Measurements from ENCODE around the gene BCKDHA.
A peak's percentile ranks its signal among the peaks of the same experiment; 100 is the strongest.

The BCKDHA gene

DNA sequence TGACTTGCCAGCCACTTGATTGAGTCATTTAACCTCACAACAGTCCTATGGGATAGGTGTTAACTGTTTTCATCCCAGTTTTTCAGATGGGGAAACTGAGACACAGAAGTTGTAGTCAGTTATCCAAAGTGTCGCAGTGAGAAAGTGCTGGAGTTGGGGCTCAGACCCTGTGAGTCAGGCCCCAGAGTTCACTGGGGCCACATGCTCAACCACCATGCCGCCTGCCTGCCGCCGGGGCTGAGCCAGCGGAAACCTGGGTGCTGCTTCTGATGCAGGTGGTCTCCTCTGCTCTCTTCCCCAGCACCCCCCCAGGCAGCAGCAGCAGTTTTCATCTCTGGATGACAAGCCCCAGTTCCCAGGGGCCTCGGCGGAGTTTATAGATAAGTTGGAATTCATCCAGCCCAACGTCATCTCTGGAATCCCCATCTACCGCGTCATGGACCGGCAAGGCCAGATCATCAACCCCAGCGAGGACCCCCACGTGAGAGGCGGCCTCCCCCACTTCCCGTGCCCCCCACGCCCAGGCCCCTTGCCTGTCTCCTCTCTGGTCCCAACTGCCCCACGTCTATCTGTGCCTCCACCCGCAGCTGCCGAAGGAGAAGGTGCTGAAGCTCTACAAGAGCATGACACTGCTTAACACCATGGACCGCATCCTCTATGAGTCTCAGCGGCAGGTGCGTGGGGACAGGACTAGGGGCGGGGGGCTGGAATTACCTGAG is 12.9 kb downstream of the BCKDHA start:
- FAIRE-seq (peak; percentile 5), DNase-seq (ENCODE audit: insufficient read length) (no peak)
- TF ChIP-seq POLR2A (IDR thresholded peaks at IDR 0.05; ENCODE audit: low read depth, low read length), result no peak
- no peak for TF ChIP-seq TAF1 (IDR thresholded peaks at IDR 0.05; ENCODE audit: borderline replicate concordance, low read depth, low read length)
- TF ChIP-seq POLR2AphosphoS5 (IDR thresholded peaks at IDR 0.05; ENCODE audit: low read depth, low read length), result no peak

DNA sequence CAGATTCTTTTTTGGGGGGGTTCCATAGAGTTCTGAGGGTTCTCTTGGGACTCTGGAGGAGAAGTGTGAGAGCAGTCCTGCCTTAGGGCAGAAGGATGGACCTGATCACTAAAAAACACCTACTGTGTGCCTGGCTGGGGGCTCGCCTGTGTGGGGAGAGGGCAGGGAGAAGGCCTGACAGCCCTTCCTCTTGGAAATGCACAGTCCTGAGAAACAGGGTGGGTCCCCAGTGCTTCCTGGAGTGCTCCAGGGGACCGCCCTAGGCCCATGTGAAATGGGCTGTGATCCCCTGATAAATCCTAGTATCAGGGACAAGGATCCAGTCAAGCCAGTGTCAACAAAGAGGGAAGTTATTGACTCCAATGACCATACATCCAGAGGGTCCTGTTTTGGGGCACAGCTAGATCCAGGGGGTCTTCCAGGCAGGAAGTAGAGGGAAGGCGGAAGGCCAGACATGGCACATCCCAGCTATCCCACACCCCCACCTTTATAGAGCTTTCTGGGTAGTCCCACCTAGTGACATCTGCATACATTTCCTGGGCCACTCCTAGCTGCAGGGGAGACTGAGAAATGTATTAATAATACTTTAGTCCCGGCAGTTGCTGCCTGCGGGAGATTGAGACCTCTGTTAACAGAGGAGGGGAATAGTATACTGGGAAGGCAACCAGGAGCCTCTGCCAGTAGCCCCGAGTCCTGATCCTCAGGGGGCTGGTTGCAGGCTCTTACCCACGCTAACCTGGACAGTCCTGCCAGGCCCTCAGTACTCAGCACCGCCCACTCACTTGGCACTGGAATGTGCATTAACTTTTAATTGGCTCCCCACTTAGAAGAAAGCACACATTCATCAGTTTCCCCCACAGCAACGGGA is 13.7 kb downstream of the BCKDHA start:
- DNase-seq (ENCODE audit: insufficient read length) (no peak), FAIRE-seq (no peak)
- TF ChIP-seq POLR2A (IDR thresholded peaks at IDR 0.05; ENCODE audit: low read depth, low read length) (no peak), POLR2AphosphoS5 (IDR thresholded peaks at IDR 0.05; ENCODE audit: low read depth, low read length) (no peak), TAF1 (IDR thresholded peaks at IDR 0.05; ENCODE audit: borderline replicate concordance, low read depth, low read length) (no peak)

DNA sequence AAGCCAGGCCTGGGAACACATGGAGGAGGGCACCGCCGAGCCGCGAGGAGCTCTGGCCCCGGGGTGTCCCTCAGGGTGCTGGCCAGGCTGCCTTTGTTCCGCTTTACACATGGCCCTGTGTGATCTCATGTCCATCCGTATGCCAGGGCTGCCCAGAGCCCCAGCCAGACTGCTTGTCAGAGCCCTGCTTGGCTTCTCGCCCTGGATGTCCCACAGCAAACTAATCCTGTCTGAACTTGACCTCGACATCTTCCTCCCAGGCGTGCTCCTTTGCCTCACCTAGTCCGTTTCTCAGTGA is 14.3 kb downstream of the BCKDHA start:
- FAIRE-seq (no peak), DNase-seq (ENCODE audit: insufficient read length) (no peak)
- TF ChIP-seq POLR2AphosphoS5 (IDR thresholded peaks at IDR 0.05; ENCODE audit: low read depth, low read length) (no peak), POLR2A (IDR thresholded peaks at IDR 0.05; ENCODE audit: low read depth, low read length) (no peak), TAF1 (IDR thresholded peaks at IDR 0.05; ENCODE audit: borderline replicate concordance, low read depth, low read length) (no peak)

DNA sequence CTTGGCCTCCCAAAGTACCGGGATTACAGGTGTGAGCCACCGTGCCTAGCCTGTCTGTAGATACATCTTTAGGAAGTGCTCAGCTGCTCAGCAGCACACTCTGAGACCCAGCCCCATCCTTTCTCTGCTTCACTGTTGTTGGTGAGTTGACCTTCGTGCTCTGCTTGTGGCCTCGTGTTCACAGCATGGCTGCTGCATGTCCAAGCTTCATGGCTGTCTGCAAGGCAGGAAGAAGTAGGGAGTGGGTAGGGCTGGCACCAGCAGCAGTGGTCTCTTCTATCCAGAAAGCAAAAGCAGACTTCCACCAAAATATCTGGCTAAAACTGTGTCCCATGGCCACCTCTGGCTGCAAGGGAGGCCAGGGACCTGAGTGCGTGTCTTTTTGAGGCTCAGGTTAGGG is 15.3 kb downstream of the BCKDHA start:
- TF ChIP-seq TAF1 (IDR thresholded peaks at IDR 0.05; ENCODE audit: borderline replicate concordance, low read depth, low read length) (no peak), POLR2AphosphoS5 (IDR thresholded peaks at IDR 0.05; ENCODE audit: low read depth, low read length) (no peak), POLR2A (IDR thresholded peaks at IDR 0.05; ENCODE audit: low read depth, low read length) (no peak)
- DNase-seq (ENCODE audit: insufficient read length), result no peak
- FAIRE-seq, result no peak

DNA sequence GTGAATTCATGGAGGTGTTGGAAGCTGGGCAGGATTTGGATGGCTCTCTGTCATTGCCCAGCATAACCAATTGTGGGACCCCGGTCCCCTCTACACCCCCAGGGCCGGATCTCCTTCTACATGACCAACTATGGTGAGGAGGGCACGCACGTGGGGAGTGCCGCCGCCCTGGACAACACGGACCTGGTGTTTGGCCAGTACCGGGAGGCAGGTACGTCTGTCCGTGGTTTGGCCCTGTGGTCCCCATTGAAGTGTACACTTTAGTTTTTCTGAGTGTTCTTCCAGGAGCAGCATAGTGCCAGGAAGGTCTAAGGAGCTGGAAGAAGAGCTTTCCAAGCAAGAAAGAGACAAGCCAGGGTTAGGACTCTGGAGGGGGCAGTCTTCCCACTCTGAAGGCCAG is 16.3 kb downstream of the BCKDHA start:
- FAIRE-seq (no peak), DNase-seq (ENCODE audit: insufficient read length) (no peak)
- TF ChIP-seq TAF1 (IDR thresholded peaks at IDR 0.05; ENCODE audit: borderline replicate concordance, low read depth, low read length) (no peak), POLR2AphosphoS5 (IDR thresholded peaks at IDR 0.05; ENCODE audit: low read depth, low read length) (no peak), POLR2A (IDR thresholded peaks at IDR 0.05; ENCODE audit: low read depth, low read length) (no peak)

DNA sequence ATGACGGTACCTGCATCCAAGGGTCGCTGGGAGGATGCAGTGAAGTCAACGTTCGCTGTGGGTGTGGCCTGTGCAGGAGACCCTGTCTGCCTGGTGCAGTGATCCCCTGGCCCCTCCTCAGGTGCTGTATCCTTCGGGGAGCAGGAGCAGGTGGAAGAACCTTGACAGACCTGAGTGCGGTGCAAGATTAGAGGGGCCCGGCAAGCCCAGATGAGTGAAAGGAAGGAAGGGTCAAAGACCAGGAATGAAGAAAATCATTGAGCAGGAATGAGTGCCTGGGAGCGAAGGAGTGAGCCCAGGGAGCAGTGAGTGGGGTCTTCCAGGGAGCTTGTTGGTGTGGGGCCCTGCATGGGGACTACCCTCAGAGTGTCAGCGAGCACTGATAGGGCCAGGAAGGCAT is 16.8 kb downstream of the BCKDHA start:
- DNase-seq (ENCODE audit: insufficient read length) (no peak), FAIRE-seq (no peak)
- TF ChIP-seq POLR2AphosphoS5 (IDR thresholded peaks at IDR 0.05; ENCODE audit: low read depth, low read length), result no peak
- no peak for TF ChIP-seq POLR2A (IDR thresholded peaks at IDR 0.05; ENCODE audit: low read depth, low read length)
- TF ChIP-seq TAF1 (IDR thresholded peaks at IDR 0.05; ENCODE audit: borderline replicate concordance, low read depth, low read length), result no peak

DNA sequence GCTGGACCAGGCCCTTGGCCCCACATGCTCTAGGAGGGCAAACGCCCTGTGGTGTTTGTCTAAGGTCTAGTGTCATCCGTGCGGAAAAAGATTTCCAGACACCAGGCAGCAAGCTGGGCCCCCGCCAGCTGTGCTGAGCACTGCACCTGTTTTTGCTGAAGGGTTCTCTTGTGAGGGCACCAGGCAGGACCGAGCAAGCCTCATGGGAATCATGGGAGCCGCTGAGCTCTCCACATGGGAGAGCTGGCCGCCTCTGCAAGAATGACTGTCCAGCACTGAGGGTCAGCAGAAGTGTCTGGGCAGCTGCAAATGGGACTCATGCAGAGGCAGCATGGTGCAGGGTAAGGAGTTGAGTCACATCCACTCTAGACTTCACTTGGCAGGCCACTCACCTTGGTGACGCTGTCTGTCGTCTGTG is 17.5 kb downstream of the BCKDHA start:
- FAIRE-seq (no peak), DNase-seq (ENCODE audit: insufficient read length) (no peak)
- TF ChIP-seq POLR2AphosphoS5 (IDR thresholded peaks at IDR 0.05; ENCODE audit: low read depth, low read length), result no peak
- no peak for TF ChIP-seq TAF1 (IDR thresholded peaks at IDR 0.05; ENCODE audit: borderline replicate concordance, low read depth, low read length)
- TF ChIP-seq POLR2A (IDR thresholded peaks at IDR 0.05; ENCODE audit: low read depth, low read length), result no peak

DNA sequence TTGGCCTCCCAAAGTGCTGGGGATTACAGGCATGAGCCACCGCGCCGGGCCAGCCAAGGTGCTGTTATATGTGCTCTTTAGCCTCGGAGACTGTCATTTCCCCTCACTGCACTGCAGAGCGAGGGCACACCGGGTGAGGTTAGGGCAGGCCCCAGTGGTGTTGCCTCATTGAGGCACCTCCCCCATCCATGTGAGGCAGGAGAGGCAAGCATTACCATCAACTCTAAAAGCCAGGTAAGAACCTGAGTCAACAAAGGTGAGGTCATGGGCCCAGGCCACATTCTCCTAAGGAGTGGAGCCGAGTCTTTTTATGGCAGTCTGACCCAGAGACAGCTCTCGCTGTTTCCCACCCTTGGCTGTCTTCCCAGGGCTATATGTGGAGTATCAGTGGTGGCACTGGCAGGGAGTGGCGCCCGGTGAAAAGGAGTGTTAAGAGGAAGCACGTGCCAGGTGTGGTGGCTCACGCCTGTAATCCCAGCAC is 18.6 kb downstream of the BCKDHA start:
- no peak for TF ChIP-seq TAF1 (IDR thresholded peaks at IDR 0.05; ENCODE audit: borderline replicate concordance, low read depth, low read length)
- TF ChIP-seq POLR2A (IDR thresholded peaks at IDR 0.05; ENCODE audit: low read depth, low read length), result no peak
- no peak for TF ChIP-seq POLR2AphosphoS5 (IDR thresholded peaks at IDR 0.05; ENCODE audit: low read depth, low read length)
- no peak for DNase-seq (ENCODE audit: insufficient read length)
- no peak for FAIRE-seq

DNA sequence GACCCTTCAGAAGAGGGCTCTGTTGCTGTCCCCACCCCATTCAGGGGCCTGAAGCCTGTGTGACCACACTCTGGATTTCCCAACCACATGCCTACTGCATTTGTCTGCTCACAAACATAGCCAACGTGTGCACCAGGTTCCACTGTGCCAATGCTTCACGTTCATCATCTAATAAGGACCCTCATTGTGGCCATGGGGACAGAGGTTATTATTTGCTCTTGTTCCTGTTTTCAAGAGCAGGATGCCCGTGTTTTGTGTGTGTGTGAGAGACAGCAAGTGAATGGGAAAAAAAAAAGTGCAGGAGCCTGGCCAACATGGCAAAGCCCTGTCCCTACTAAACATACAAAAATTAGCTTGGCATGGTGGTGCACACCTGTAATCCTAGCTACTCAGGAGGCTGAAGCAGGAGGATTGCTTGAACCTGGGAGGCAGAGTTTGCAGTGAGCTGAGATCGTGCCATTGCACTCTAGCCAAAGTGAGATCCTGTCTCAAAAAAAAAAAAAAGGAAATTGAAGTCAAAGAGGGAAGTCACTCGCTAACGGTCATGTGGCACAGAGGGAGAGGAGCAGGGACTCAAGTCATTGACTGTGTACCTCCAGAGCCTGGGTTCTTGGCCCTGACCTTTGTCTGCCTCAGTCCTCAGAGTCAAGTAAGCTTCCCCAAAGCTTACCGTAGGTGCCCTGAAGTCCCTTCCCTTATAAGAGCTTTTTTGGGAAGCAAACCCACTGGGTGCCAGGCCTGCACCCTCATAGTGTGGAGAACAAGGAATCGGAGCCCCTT is 22.7 kb downstream of the BCKDHA start:
- FAIRE-seq (no peak), DNase-seq (ENCODE audit: insufficient read length) (no peak)
- no peak for TF ChIP-seq POLR2A (IDR thresholded peaks at IDR 0.05; ENCODE audit: low read depth, low read length)

DNA sequence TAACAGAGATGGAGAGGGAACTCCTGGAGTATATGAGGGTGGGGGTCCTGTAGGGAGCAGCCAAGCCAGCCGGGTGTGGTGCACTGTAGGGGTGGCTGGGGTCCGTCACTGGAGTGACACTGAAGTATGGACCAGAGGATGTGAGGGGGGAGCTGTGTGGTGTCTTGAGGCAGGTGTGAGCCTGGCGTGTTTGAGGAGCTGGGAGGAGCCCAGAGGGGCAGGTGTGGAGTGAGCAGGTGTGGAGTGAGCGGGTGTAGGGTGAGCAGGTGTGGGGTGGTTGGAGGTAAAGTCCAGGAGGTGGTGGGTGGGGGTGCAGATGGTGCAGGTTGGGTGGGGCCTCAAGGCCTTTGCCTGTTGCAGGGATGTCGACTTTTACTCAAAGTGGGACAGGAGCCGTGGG is 23.7 kb downstream of the BCKDHA start:
- no peak for FAIRE-seq
- TF ChIP-seq POLR2A (IDR thresholded peaks at IDR 0.05; ENCODE audit: low read depth, low read length), result no peak
- no peak for TF ChIP-seq TAF1 (IDR thresholded peaks at IDR 0.05; ENCODE audit: borderline replicate concordance, low read depth, low read length)
- TF ChIP-seq POLR2AphosphoS5 (IDR thresholded peaks at IDR 0.05; ENCODE audit: low read depth, low read length), result no peak
- no peak for DNase-seq (ENCODE audit: insufficient read length)

DNA sequence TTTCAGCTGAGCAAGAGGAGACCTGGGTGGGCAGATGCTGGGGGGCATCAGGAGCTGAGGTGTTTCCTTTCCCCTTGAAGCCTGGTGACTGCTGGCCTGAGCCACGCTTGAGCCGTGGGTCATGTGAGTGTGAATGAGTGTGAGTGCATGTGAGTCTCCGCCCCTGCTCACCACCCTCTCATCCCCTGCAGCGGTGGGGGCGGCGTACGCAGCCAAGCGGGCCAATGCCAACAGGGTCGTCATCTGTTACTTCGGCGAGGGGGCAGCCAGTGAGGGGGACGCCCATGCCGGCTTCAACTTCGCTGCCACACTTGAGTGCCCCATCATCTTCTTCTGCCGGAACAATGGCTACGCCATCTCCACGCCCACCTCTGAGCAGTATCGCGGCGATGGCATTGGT is 24.4 kb downstream of the BCKDHA start:
- DNase-seq (ENCODE audit: insufficient read length), result no peak
- no peak for TF ChIP-seq POLR2A (IDR thresholded peaks at IDR 0.05; ENCODE audit: low read depth, low read length)
- TF ChIP-seq POLR2AphosphoS5 (IDR thresholded peaks at IDR 0.05; ENCODE audit: low read depth, low read length), result no peak
- TF ChIP-seq TAF1 (IDR thresholded peaks at IDR 0.05; ENCODE audit: borderline replicate concordance, low read depth, low read length), result no peak
- no peak for FAIRE-seq

All from GM12892 (cell line).